Calu3 (cell line): Measurements from ENCODE around the gene CKMT2. TPM values are rescaled to one million over a fixed set of nuclear protein-coding genes. Genes with fewer than 3 reads are reported as not detected.
"Not testable (repeated sequence)": the region's sequence is repeated elsewhere in the genome, so short reads cannot be mapped to it uniquely, and the experiment has no call there.

Experiments
- BruUV-seq: library from RNA; stranded (reverse); fragments of 400-500 nt; replicated peaks from 2 replicates; lab custom pipeline; 2021; lab: Mats Ljungman, UMichigan
- CTCF ChIA-PET: fragments of 300-600 bp; sonication (Branson Sonifier 250); formaldehyde crosslinking; loops from one replicate; lab custom pipeline; 2022; ENCODE audit warnings: antibody characterized with exemption; lab: Charles Lee
- DNase-seq: peaks from one replicate; pipeline ENCODE4 v3.0.0; 2022
- H3K27ac Mint-ChIP-seq: one replicate; pipeline ENCODE4 v1.8.0; 2022; ENCODE audit warnings: mixed read lengths; ENCODE audit not compliant: unreplicated experiment
- H3K27me3 Mint-ChIP-seq: one replicate; pipeline ENCODE4 v1.8.0; 2022; ENCODE audit warnings: mixed read lengths; ENCODE audit not compliant: unreplicated experiment
- H3K36me3 Mint-ChIP-seq: one replicate; pipeline ENCODE4 v1.8.0; 2022; ENCODE audit warnings: mild to moderate bottlenecking, moderate library complexity, mixed read lengths; ENCODE audit not compliant: insufficient read depth, unreplicated experiment
- H3K4me1 Mint-ChIP-seq: one replicate; pipeline ENCODE4 v1.8.0; 2022; ENCODE audit warnings: mild to moderate bottlenecking, low read depth, mixed read lengths; ENCODE audit not compliant: unreplicated experiment
- H3K4me3 Mint-ChIP-seq: one replicate; pipeline ENCODE4 v1.8.0; 2022; ENCODE audit warnings: mild to moderate bottlenecking, low read depth, moderate library complexity, mixed read lengths; ENCODE audit not compliant: unreplicated experiment
- H3K9me3 Mint-ChIP-seq: one replicate; pipeline ENCODE4 v1.8.0; 2022; ENCODE audit warnings: low read depth, mixed read lengths; ENCODE audit not compliant: unreplicated experiment
- CTCF ChIP-seq: fragments of 200-600 bp; IDR thresholded peaks from one replicate; pipeline ENCODE4 v1.8.0; 2022; ENCODE audit warnings: antibody characterized with exemption; ENCODE audit not compliant: unreplicated experiment
- intact Hi-C: fragments of 100-400 bp; cut with micrococcal nuclease; formaldehyde crosslinking; loops from one replicate; pipeline ENCODE4 v1.10.0; 2022; ENCODE audit not compliant: unreplicated experiment
- total RNA-seq: library from RNA; stranded (reverse); gene quantifications from 2 replicates; pipeline ENCODE4 v1.2.3, GENCODE V29; 2022

The CKMT2 gene
- total RNA-seq, 1 experiment from 2014 or later: not detected

GRCh38 chr5:81252904-81253303 is 19.8 kb downstream of the CKMT2 start:
- no peaks in the 10 kb centered on the region for H3K36me3 Mint-ChIP-seq
- H3K4me3 Mint-ChIP-seq: no peak overlapping the region
- no peak for DNase-seq
- H3K9me3 Mint-ChIP-seq: no peaks in the 10 kb centered on the region
- H3K4me1 Mint-ChIP-seq: peaks cover 11% of the 10 kb centered on the region
- no peaks in the 10 kb centered on the region for H3K27me3 Mint-ChIP-seq
- BruUV-seq: no TSS peak
- CTCF ChIA-PET: no interaction called here
- intact Hi-C loops: no loop called here
- TF ChIP-seq CTCF: no peak
- no peak overlapping the region for H3K27ac Mint-ChIP-seq

- CTCF ChIA-PET: no interaction called here
- intact Hi-C loops: no loop called here
- peaks cover 18% of the 10 kb centered on the region for H3K4me1 Mint-ChIP-seq
- no peak for TF ChIP-seq CTCF
- H3K36me3 Mint-ChIP-seq: no peaks in the 10 kb centered on the region
- no peaks in the 10 kb centered on the region for H3K27me3 Mint-ChIP-seq
- H3K27ac Mint-ChIP-seq: no peak overlapping the region
- DNase-seq: no peak
- H3K9me3 Mint-ChIP-seq: no peaks in the 10 kb centered on the region
- H3K4me3 Mint-ChIP-seq: no peak overlapping the region
- no TSS peak for BruUV-seq
These were observed 20.8 kb downstream of the CKMT2 start for GRCh38 chr5:81253875-81254274.

- Mint-ChIP-seq H3K9me3 (peaks cover under 1% of the 10 kb centered on the region), H3K27me3 (no peaks in the 10 kb centered on the region), H3K27ac (no peak overlapping the region), H3K4me1 (peaks cover 12% of the 10 kb centered on the region), H3K4me3 (no peak overlapping the region), H3K36me3 (no peaks in the 10 kb centered on the region)
- no TSS peak for BruUV-seq
- CTCF ChIA-PET: interaction anchor here (0.6 kb wide), 1 partner anchor 209 kb away, joined by 6 read pairs; no protein-coding TSS in a partner anchor
- intact Hi-C loops: no loop called here
- TF ChIP-seq CTCF: no peak
- no peak for DNase-seq
These were observed 21.9 kb downstream of the CKMT2 start for GRCh38 chr5:81254886-81255559.

GRCh38 chr5:81256766-81257165 is 23.6 kb downstream of the CKMT2 start:
- intact Hi-C loops: no loop called here
- no TSS peak for BruUV-seq
- no peak overlapping the region for H3K27ac Mint-ChIP-seq
- no peaks in the 10 kb centered on the region for H3K27me3 Mint-ChIP-seq
- H3K4me1 Mint-ChIP-seq: peaks cover 7% of the 10 kb centered on the region
- no peak for DNase-seq
- no peaks in the 10 kb centered on the region for H3K36me3 Mint-ChIP-seq
- CTCF ChIA-PET: no interaction called here
- peaks cover 8% of the 10 kb centered on the region for H3K9me3 Mint-ChIP-seq
- no peak overlapping the region for H3K4me3 Mint-ChIP-seq
- TF ChIP-seq CTCF: no peak

- DNase-seq, H3K9me3 Mint-ChIP-seq, H3K27me3 Mint-ChIP-seq, H3K4me3 Mint-ChIP-seq, CTCF ChIA-PET, H3K36me3 Mint-ChIP-seq, H3K27ac Mint-ChIP-seq, H3K4me1 Mint-ChIP-seq, BruUV-seq, intact Hi-C loops: not testable (repeated sequence)
These were observed 29.7 kb downstream of the CKMT2 start for GRCh38 chr5:81262796-81263195.
